Measurements from ENCODE around the gene ARMH3. TPM values are rescaled to one million over a fixed set of nuclear protein-coding genes. Genes with fewer than 3 reads are reported as not detected.

The ARMH3 gene
- total RNA-seq, 1 donor from 2014 or later, result 18.1 TPM

GRCh38 chr10:101902820-101903145, 153.2 kb downstream of the ARMH3 start:
- Mint-ChIP-seq H3K36me3 (ENCODE audit: low read depth) (peaks cover 4% of the 10 kb centered on the region), H3K4me3 (ENCODE audit: unreplicated experiment) (no peak overlapping the region), H3K4me1 (ENCODE audit: low read depth) (no peaks in the 10 kb centered on the region), H3K27me3 (ENCODE audit: low read depth) (no peaks in the 10 kb centered on the region), H3K27ac (ENCODE audit: unreplicated experiment) (no peak overlapping the region), H3K9me3 (ENCODE audit: low read depth) (no peaks in the 10 kb centered on the region)
- TF ChIP-seq CTCF (IDR thresholded peaks at IDR 0.05), result no peak
- no peak for DNase-seq (ENCODE audit: low spot score)

- H3K27ac Mint-ChIP-seq (ENCODE audit: unreplicated experiment), result no peak overlapping the region
- peaks cover 4% of the 10 kb centered on the region for H3K36me3 Mint-ChIP-seq (ENCODE audit: low read depth)
- peaks cover 4% of the 10 kb centered on the region for H3K4me1 Mint-ChIP-seq (ENCODE audit: low read depth)
- H3K9me3 Mint-ChIP-seq (ENCODE audit: low read depth), result no peaks in the 10 kb centered on the region
- no peak for DNase-seq (ENCODE audit: low spot score)
- no peaks in the 10 kb centered on the region for H3K27me3 Mint-ChIP-seq (ENCODE audit: low read depth)
- H3K4me3 Mint-ChIP-seq (ENCODE audit: unreplicated experiment), result no peak overlapping the region
- TF ChIP-seq CTCF (IDR thresholded peaks at IDR 0.05), result no peak
Measured at GRCh38 chr10:101902032-101902819, 153.7 kb downstream of the ARMH3 start.

- H3K27me3 Mint-ChIP-seq (ENCODE audit: low read depth), result no peaks in the 10 kb centered on the region
- peaks cover 4% of the 10 kb centered on the region for H3K4me1 Mint-ChIP-seq (ENCODE audit: low read depth)
Measured at GRCh38 chr10:101901340-101901739, 154.6 kb downstream of the ARMH3 start.

GRCh38 chr10:101897633-101898032, 158.3 kb downstream of the ARMH3 start:
- H3K9me3 Mint-ChIP-seq (ENCODE audit: low read depth), result no peaks in the 10 kb centered on the region
- H3K4me1 Mint-ChIP-seq (ENCODE audit: low read depth), result peaks cover 4% of the 10 kb centered on the region
- no peak overlapping the region for H3K27ac Mint-ChIP-seq (ENCODE audit: unreplicated experiment)
- peaks cover 1% of the 10 kb centered on the region for H3K36me3 Mint-ChIP-seq (ENCODE audit: low read depth)
- TF ChIP-seq CTCF (IDR thresholded peaks at IDR 0.05), result no peak
- no peak for DNase-seq (ENCODE audit: low spot score)
- no peaks in the 10 kb centered on the region for H3K27me3 Mint-ChIP-seq (ENCODE audit: low read depth)
- no peak overlapping the region for H3K4me3 Mint-ChIP-seq (ENCODE audit: unreplicated experiment)

More at GRCh38 chr10:101901340-101901739, 154.6 kb downstream of the ARMH3 start:
- no peak for TF ChIP-seq CTCF (IDR thresholded peaks at IDR 0.05)
- H3K27ac Mint-ChIP-seq (ENCODE audit: unreplicated experiment), result no peak overlapping the region
- peaks cover 4% of the 10 kb centered on the region for H3K36me3 Mint-ChIP-seq (ENCODE audit: low read depth)
- H3K4me3 Mint-ChIP-seq (ENCODE audit: unreplicated experiment), result no peak overlapping the region
- DNase-seq (ENCODE audit: low spot score), result no peak
- H3K9me3 Mint-ChIP-seq (ENCODE audit: low read depth), result no peaks in the 10 kb centered on the region

GRCh38 chr10:101896225-101896877, 159.6 kb downstream of the ARMH3 start:
- Mint-ChIP-seq H3K36me3 (ENCODE audit: low read depth) (no peaks in the 10 kb centered on the region), H3K9me3 (ENCODE audit: low read depth) (no peaks in the 10 kb centered on the region), H3K27ac (ENCODE audit: unreplicated experiment) (no peak overlapping the region), H3K4me1 (ENCODE audit: low read depth) (peaks cover 4% of the 10 kb centered on the region), H3K27me3 (ENCODE audit: low read depth) (no peaks in the 10 kb centered on the region), H3K4me3 (ENCODE audit: unreplicated experiment) (no peak overlapping the region)
- no peak for TF ChIP-seq CTCF (IDR thresholded peaks at IDR 0.05)
- DNase-seq (ENCODE audit: low spot score), result no peak
